SK-N-SH (cell line): ENCODE measurements around the gene CDC34. TPM values are rescaled to one million over a fixed set of nuclear protein-coding genes. Genes with fewer than 3 reads are reported as not detected.

ENCODE experiments used
- CTCF ChIA-PET: fragments of 300-600, 350-600 bp; formaldehyde crosslinking; extraction: SDS; loops from one replicate; lab custom pipeline; 2021; lab: Yijun Ruan, JAX
- POLR2A ChIA-PET: fragments of 350-600 bp; sonication (Branson Sonifier 250); formaldehyde crosslinking; extraction: SDS; loops from one replicate; lab custom pipeline; 2020; ENCODE audit warnings: antibody characterized with exemption, inconsistent platforms; lab: Yijun Ruan, JAX
- DNase-seq: peaks from one replicate; pipeline ENCODE4 v3.0.0; 2012
- H2AFZ ChIP-seq: fragments of 200-600 bp; sonication (generic); 2 replicates; pipeline ENCODE4 v1.8.1; 2016; ENCODE audit warnings: antibody characterized with exemption, mild to moderate bottlenecking, low read depth
- H3F3A ChIP-seq: fragments of 200-600 bp; sonication (generic); replicated peaks from 2 replicates; pipeline ENCODE3; 2016; ENCODE audit warnings: antibody characterized with exemption, mild to moderate bottlenecking; ENCODE audit not compliant: insufficient read depth
- H3K27ac ChIP-seq, 2 experiments: fragments of 200-500 bp in 1 of 2; fragments of 200-600 bp in 1 of 2; sonication (Bioruptor generic) in 1 of 2; sonication (generic), shearing (Covaris generic) in 1 of 2; 2 replicates each; pipeline versions ENCODE4 v1.5.1 to v1.6.1; 2014 to 2016; ENCODE audit warnings: low read depth in 2 of 2, inconsistent platforms in 1 of 2, low read length in 1 of 2, mild to moderate bottlenecking in 1 of 2, mixed read lengths in 1 of 2
- H3K27me3 ChIP-seq: fragments of 200-600 bp; sonication (generic), shearing (Covaris generic); 2 replicates; pipeline ENCODE4 v1.6.1; 2016; ENCODE audit warnings: mixed run types; ENCODE audit not compliant: insufficient read depth
- H3K36me3 ChIP-seq, 2 experiments: fragments of 200-500 bp in 1 of 2; fragments of 200-600 bp in 1 of 2; sonication (Bioruptor generic) in 1 of 2; sonication (generic) in 1 of 2; replicated peaks in 1 of 2; 2 replicates each; pipeline versions ENCODE3 to v1.5.1; 2014 to 2016; ENCODE audit warnings: low read length in 1 of 2, mild to moderate bottlenecking in 1 of 2; ENCODE audit not compliant: insufficient read depth in 2 of 2, control insufficient read depth in 1 of 2
- H3K4me1 ChIP-seq, 2 experiments: fragments of 200-500 bp in 1 of 2; fragments of 200-600 bp in 1 of 2; sonication (Bioruptor generic) in 1 of 2; sonication (generic), shearing (Covaris generic) in 1 of 2; 2 replicates each; pipeline versions ENCODE4 v1.5.1 to v1.6.1; 2014 to 2016; ENCODE audit warnings: low read depth in 1 of 2, low read length in 1 of 2, mixed run types in 1 of 2; ENCODE audit not compliant: insufficient read depth in 2 of 2, control insufficient read depth in 1 of 2
- H3K4me2 ChIP-seq: fragments of 200-600 bp; sonication (generic), shearing (Covaris generic); 2 replicates; pipeline ENCODE4 v1.6.1; 2017; ENCODE audit warnings: mixed run types
- H3K4me3 ChIP-seq, 2 experiments: fragments of 200-500 bp in 1 of 2; fragments of 200-600 bp in 1 of 2; sonication (Bioruptor generic) in 1 of 2; sonication (generic), shearing (Covaris generic) in 1 of 2; 2 replicates each; pipeline versions ENCODE4 v1.5.1 to v1.8.1; 2014 to 2016; ENCODE audit warnings: low read depth in 2 of 2, inconsistent platforms in 1 of 2, low read length in 1 of 2, mild to moderate bottlenecking in 1 of 2, mixed read lengths in 1 of 2, moderate library complexity in 1 of 2
- H3K79me2 ChIP-seq: fragments of 200-600 bp; sonication (generic); 2 replicates; pipeline ENCODE4 v1.8.1; 2017; ENCODE audit warnings: mild to moderate bottlenecking; ENCODE audit not compliant: insufficient read depth
- H3K9ac ChIP-seq: fragments of 200-600 bp; sonication (generic); 2 replicates; pipeline ENCODE4 v1.6.1; 2017; ENCODE audit warnings: mixed run types
- H3K9me2 ChIP-seq: fragments of 200-600 bp; sonication (generic); 2 replicates; pipeline ENCODE4 v1.6.1; 2017; ENCODE audit warnings: mixed run types
- H3K9me3 ChIP-seq: fragments of 200-600 bp; sonication (generic); 2 replicates; pipeline ENCODE4 v1.6.1; 2017; ENCODE audit warnings: mixed run types, mild to moderate bottlenecking, moderate library complexity
- H4K20me1 ChIP-seq: fragments of 200-600 bp; sonication (generic); 2 replicates; pipeline ENCODE4 v1.6.1; 2017; ENCODE audit warnings: mild to moderate bottlenecking, mixed run types; ENCODE audit not compliant: insufficient read depth
- EZH2phosphoT487 ChIP-seq: fragments of 200-600 bp; sonication (generic); IDR thresholded peaks from 2 replicates; pipeline ENCODE4 v1.6.1; 2017; ENCODE audit warnings: low read depth, mixed run types, mild to moderate bottlenecking, antibody characterized with exemption, moderate library complexity, borderline replicate concordance
- FOXJ3 ChIP-seq: sonication (generic); formaldehyde crosslinking; IDR thresholded peaks from 2 replicates; pipeline ENCODE4 v1.5.1; 2020; ENCODE audit warnings: mild to moderate bottlenecking, missing genetic modification reagents
- TEAD4 ChIP-seq: IDR thresholded peaks from 2 replicates; pipeline ENCODE4 v1.4.0; 2012; ENCODE audit warnings: mild to moderate bottlenecking, borderline replicate concordance; ENCODE audit not compliant: insufficient read depth
- WGBS: methylation state at CpG from one replicate; pipeline ENCODE4 v1.1.6; 2017; ENCODE audit warnings: low lambda C conversion rate; 5-methylcytosine and 5-hydroxymethylcytosine counted together
- polyA plus RNA-seq, 3 experiments: library from polyadenylated mRNA; depleted of rRNA; stranded (reverse); fragments of >200 nt; gene quantifications; 2 replicates each; pipeline ENCODE4 v1.2.3, GENCODE V29; 2012
- TF ChIP-seq, protein P1 (sequence below): fragments of 200-600 bp; sonication (generic); IDR thresholded peaks from 2 replicates; pipeline ENCODE4 v1.6.1; 2017; ENCODE audit warnings: antibody characterized with exemption, mild to moderate bottlenecking, moderate library complexity
- TF ChIP-seq, protein P2 (sequence below): IDR thresholded peaks from 2 replicates; pipeline ENCODE4 v1.6.1; 2012; ENCODE audit warnings: mild to moderate bottlenecking, low read depth, low read length, moderate library complexity
- TF ChIP-seq, protein P3 (sequence below): IDR thresholded peaks from 2 replicates; pipeline ENCODE4 v1.4.0; 2012; ENCODE audit warnings: low read depth

The CDC34 gene
- polyA plus RNA-seq, 1 of the 3 experiments (the other 2 are of a cell fraction), result 96.7 TPM

DNA sequence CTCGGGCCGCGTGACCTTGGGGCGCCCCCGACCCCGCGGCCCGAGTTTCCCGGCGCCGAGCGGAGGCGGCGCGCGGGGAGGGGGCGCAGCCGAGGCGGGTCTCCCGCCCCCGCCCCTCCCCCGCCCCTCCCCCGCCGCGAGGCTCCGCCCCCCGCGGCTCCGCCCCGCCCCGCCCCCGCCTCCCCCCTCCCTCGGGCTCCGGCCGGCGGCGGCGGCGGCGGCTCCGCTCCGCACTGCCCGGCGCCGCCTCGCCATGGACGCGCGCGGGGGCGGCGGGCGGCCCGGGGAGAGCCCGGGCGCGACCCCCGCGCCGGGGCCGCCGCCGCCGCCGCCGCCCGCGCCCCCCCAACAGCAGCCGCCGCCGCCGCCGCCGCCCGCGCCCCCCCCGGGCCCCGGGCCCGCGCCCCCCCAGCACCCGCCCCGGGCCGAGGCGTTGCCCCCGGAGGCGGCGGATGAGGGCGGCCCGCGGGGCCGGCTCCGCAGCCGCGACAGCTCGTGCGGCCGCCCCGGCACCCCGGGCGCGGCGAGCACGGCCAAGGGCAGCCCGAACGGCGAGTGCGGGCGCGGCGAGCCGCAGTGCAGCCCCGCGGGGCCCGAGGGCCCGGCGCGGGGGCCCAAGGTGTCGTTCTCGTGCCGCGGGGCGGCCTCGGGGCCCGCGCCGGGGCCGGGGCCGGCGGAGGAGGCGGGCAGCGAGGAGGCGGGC lies 58.3 kb downstream of the CDC34 start, which contains the start of gene HCN2:
HCN2 (plus strand) TSS at position 189 of the 703 bp plus-strand sequence; CDS start at position 254, 65 bp downstream.
- Histone ChIP-seq H3K9ac (no peak within 1 kb of the TSS), H3K4me3 (peak within 1 kb of the TSS; percentile 50 to 67), H3K27ac (peak within 1 kb of the TSS in 1 of 2 experiments; percentile 11; a peak in 1 of 4 replicates), H3K36me3 (no peaks in the 10 kb centered on the region), H3K9me3 (no peaks in the 10 kb centered on the region), H2AFZ (no peak within 1 kb of the TSS), H3F3A (peaks cover 11% of the 10 kb centered on the region), H3K79me2 (peaks cover 4% of the 10 kb centered on the region; the same call in 1 of the 2 replicates), H3K27me3 (no peaks in the 10 kb centered on the region), H3K4me2 (peak within 1 kb of the TSS; percentile 79), H3K9me2 (no peaks in the 10 kb centered on the region), H3K4me1 (peaks cover 4 to 23% of the 10 kb centered on the region in 2 experiments; a peak in 1 of 4 replicates), H4K20me1 (peaks cover 39% of the 10 kb centered on the region)
- WGBS, result 3% methylated on average over 6 of the region's 132 CpGs
- DNase-seq, result peak; percentile 89
- no peak for TF ChIP-seq EZH2phosphoT487
- TF ChIP-seq TEAD4, result no peak
- TF ChIP-seq FOXJ3, result no peak
- TF ChIP-seq, protein P1, sequence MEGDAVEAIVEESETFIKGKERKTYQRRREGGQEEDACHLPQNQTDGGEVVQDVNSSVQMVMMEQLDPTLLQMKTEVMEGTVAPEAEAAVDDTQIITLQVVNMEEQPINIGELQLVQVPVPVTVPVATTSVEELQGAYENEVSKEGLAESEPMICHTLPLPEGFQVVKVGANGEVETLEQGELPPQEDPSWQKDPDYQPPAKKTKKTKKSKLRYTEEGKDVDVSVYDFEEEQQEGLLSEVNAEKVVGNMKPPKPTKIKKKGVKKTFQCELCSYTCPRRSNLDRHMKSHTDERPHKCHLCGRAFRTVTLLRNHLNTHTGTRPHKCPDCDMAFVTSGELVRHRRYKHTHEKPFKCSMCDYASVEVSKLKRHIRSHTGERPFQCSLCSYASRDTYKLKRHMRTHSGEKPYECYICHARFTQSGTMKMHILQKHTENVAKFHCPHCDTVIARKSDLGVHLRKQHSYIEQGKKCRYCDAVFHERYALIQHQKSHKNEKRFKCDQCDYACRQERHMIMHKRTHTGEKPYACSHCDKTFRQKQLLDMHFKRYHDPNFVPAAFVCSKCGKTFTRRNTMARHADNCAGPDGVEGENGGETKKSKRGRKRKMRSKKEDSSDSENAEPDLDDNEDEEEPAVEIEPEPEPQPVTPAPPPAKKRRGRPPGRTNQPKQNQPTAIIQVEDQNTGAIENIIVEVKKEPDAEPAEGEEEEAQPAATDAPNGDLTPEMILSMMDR, result no peak
- ChIA-PET CTCF (no interaction called here), POLR2A (interaction anchor here (0.6 kb wide), 1 partner anchor 10 kb away, joined by 4 read pairs; no protein-coding TSS in a partner anchor)

DNA sequence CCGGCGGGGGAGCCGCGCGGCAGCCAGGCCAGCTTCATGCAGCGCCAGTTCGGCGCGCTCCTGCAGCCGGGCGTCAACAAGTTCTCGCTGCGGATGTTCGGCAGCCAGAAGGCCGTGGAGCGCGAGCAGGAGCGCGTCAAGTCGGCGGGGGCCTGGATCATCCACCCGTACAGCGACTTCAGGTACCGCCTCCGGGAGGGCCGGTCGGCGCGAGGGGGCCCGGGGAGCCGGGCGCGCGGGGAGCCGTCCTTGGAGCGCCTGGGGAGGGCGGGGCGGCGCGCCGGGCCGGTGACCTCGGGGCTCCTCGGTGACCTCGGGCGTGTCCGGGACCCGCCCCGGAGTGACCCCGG lies 58.8 kb downstream of the CDC34 start:
- Histone ChIP-seq H3K4me3 (peak overlapping the region; percentile 50 to 67), H3K9me2 (no peaks in the 10 kb centered on the region), H3K4me1 (peaks cover 4 to 23% of the 10 kb centered on the region in 2 experiments; a peak in 1 of 4 replicates), H3K9me3 (no peaks in the 10 kb centered on the region), H3K79me2 (peaks cover 4% of the 10 kb centered on the region; the same call in 1 of the 2 replicates), H3K4me2 (peak overlapping the region; percentile 79), H3F3A (peaks cover 11% of the 10 kb centered on the region), H4K20me1 (peaks cover 43% of the 10 kb centered on the region), H3K9ac (no peak overlapping the region), H3K27me3 (no peaks in the 10 kb centered on the region), H3K27ac (no peak overlapping the region), H2AFZ (no peak overlapping the region), H3K36me3 (no peaks in the 10 kb centered on the region)
- ChIA-PET POLR2A (interaction anchor here (0.6 kb wide), 1 partner anchor 10 kb away, joined by 4 read pairs; no protein-coding TSS in a partner anchor), CTCF (no interaction called here)
- TF ChIP-seq, protein P2, sequence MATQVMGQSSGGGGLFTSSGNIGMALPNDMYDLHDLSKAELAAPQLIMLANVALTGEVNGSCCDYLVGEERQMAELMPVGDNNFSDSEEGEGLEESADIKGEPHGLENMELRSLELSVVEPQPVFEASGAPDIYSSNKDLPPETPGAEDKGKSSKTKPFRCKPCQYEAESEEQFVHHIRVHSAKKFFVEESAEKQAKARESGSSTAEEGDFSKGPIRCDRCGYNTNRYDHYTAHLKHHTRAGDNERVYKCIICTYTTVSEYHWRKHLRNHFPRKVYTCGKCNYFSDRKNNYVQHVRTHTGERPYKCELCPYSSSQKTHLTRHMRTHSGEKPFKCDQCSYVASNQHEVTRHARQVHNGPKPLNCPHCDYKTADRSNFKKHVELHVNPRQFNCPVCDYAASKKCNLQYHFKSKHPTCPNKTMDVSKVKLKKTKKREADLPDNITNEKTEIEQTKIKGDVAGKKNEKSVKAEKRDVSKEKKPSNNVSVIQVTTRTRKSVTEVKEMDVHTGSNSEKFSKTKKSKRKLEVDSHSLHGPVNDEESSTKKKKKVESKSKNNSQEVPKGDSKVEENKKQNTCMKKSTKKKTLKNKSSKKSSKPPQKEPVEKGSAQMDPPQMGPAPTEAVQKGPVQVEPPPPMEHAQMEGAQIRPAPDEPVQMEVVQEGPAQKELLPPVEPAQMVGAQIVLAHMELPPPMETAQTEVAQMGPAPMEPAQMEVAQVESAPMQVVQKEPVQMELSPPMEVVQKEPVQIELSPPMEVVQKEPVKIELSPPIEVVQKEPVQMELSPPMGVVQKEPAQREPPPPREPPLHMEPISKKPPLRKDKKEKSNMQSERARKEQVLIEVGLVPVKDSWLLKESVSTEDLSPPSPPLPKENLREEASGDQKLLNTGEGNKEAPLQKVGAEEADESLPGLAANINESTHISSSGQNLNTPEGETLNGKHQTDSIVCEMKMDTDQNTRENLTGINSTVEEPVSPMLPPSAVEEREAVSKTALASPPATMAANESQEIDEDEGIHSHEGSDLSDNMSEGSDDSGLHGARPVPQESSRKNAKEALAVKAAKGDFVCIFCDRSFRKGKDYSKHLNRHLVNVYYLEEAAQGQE, result no peak; the same call in 1 of the 2 replicates
- TF ChIP-seq, protein P3, sequence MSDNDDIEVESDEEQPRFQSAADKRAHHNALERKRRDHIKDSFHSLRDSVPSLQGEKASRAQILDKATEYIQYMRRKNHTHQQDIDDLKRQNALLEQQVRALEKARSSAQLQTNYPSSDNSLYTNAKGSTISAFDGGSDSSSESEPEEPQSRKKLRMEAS, result peak; percentile 47; the same call in 1 of the 2 replicates
- peak; percentile 68 for DNase-seq
- WGBS, result 3% methylated on average over 12 of the region's 50 CpGs
